KG1 (cell line): ENCODE results near the gene PAPPA.

ENCODE experiments used
- DNase-seq: peaks from one replicate; lab custom pipeline; 2025; lab: John Stamatoyannopoulos, UW

PAPPA gene

GRCh38 chr9:116182876-116183275, 29.3 kb downstream of the PAPPA start:
- DNase-seq = no peak

DNA sequence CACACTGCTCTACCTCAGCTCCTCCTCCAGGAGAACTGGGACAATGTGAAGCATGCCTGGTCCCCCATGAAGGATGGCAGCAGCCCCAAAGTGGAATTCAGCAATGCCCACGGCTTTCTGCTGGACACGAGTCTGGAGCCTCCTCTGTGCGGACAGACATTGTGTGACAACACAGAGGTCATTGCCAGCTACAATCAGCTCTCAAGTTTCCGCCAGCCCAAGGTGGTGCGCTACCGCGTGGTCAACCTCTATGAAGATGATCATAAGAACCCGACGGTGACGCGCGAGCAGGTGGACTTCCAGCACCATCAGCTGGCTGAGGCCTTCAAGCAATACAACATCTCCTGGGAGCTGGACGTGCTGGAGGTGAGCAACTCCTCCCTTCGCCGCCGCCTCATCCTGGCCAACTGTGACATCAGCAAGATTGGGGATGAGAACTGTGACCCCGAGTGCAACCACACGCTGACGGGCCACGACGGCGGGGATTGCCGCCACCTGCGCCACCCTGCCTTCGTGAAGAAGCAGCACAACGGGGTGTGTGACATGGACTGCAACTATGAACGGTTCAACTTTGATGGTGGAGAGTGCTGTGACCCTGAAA, 34.1 kb downstream of the PAPPA start:
- no peak for DNase-seq

GRCh38 chr9:116189683-116190082, 36.1 kb downstream of the PAPPA start:
- no peak for DNase-seq

GRCh38 chr9:116190637-116191396, 37.2 kb downstream of the PAPPA start:
- DNase-seq = no peak

DNA sequence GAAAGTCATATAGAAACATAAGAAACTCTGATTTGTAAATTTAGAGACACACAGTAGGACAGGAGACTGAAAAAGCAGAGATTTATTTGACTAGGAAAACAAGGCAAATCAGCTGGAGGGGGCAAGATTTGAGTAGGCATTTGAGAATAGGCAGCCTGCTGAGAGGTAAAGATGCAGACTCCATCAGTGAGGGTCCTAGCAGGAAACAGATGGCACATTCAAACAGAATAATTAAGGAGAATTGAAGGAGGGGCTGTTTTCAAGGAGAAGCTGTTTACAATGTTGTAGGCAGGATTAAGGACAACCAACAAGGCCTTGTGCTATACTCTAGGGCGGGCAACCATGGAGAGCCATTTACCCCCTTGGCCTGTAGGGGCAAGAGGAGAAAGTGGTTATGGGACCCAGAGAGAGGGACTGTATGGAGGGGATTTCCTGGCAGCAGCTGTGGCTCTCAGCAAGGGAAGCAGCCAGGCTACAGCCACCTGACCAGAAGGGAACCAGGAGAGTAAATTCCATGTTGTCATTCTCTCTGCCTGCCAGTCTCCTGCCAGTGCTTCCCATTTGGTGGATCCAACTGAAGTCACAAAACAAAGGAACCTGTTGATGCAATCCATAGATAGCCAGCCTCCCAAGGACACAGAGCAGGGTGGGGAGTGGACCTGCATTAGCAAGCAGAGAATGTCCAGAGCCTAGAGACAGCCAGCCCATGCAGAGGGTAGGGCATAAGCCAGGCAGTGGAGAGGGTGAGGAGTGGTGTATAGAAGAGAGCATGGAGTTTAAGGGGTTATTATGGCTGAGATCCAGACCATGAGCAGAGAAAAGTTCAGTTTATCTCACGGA, 38.2 kb downstream of the PAPPA start:
- no peak for DNase-seq

DNA sequence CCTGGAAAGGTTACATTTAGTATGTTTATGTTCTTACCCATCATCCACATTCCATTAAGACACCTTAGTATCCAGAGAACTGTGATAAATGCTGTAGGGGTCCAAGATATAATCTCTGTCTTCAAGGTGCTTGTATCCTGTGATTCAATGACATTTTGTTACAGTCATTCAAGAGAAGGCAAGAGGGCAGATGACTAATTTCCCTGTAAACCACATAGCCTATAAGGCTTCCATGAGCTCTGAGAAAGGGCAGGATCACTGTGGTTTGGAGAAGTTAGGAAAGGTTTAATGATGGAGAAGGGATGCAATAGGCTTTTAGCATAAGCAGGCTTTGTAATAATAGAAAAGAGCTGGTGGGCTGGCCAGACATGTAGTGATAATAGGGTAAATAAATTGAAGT, 40.0 kb downstream of the PAPPA start:
- DNase-seq = no peak

GRCh38 chr9:116196806-116197205, 43.2 kb downstream of the PAPPA start:
- no peak for DNase-seq

- no peak for DNase-seq
Measured at GRCh38 chr9:116198344-116198743, 44.8 kb downstream of the PAPPA start.

DNA sequence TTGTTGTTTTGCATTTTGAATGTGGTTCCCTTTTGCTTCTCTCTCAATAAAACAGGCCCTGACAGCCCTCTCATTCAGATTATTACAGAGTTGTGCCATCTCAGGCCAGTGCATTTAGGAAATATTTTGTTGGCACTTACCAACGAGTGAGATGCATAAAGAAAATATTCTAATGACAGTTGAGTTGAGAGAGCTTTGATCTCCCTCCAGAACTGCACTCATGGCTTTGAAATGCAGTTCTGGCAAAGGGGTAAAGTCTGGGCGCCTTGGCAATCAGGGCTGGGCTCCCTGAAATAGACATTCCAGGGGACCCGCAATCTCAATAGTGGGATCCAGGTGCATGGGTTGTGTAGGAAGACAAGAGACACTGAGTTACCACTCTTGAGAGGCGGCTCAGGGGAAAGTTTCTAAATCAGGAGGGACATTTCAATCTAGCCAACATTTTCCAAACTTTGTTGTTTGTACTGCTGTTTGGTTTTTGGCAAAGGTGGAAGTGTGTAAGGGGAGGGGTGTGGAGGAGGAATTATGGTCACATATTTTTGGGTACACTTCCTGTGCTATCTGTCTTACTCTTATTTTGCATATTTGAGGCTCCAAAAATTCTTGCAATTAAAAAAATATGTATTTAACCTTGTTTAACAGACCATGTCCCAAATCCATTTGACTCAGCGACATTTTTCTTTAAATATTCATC, 48.8 kb downstream of the PAPPA start:
- DNase-seq = no peak

GRCh38 chr9:116204252-116204882, 50.8 kb downstream of the PAPPA start:
- no peak for DNase-seq

- no peak for DNase-seq
Measured at GRCh38 chr9:116207371-116208111, 54.0 kb downstream of the PAPPA start.

GRCh38 chr9:116208417-116209232, 55.0 kb downstream of the PAPPA start:
- no peak for DNase-seq

- no peak for DNase-seq
Measured at GRCh38 chr9:116209414-116210116, 56.0 kb downstream of the PAPPA start.

- DNase-seq = no peak
Measured at GRCh38 chr9:116212986-116213692, 59.5 kb downstream of the PAPPA start.

GRCh38 chr9:116213693-116214047, 60.1 kb downstream of the PAPPA start:
- no peak for DNase-seq

DNA sequence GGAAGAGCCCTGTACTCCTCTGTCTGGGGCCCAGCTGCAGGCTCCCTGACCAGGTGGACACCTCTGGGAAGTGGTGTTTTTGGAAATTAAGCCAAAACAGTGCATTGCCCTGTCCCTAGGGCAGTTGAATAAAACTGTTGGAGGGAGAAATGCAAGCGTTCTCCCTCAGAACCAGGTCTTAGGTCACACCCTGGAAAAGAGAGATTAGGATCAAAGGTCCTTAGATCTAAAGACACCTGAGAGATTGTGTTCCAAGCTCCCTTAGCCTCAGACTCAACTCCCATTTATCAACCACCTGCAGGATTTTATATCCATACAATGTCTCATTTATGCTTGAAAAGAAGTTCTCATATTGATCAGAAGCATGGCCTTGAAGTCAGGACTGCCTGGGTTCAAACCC, 64.8 kb downstream of the PAPPA start:
- no peak for DNase-seq

DNA sequence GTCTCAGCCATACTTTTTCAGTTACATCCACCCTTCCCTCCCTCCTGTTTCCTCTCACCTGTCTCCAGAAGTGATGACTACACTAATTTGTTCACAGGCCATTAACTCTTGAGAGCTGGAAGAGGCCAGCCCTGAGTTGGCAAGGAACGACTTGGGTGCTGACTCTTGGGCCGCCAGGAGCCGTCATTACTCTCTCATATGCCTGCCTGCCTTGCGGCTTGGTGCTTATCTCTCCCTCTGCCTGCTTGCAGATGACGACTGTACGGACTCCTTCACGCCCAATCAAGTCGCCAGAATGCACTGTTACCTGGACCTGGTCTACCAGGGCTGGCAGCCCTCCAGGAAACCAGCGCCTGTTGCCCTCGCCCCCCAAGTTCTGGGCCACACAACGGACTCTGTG, 66.1 kb downstream of the PAPPA start:
- no peak for DNase-seq

DNA sequence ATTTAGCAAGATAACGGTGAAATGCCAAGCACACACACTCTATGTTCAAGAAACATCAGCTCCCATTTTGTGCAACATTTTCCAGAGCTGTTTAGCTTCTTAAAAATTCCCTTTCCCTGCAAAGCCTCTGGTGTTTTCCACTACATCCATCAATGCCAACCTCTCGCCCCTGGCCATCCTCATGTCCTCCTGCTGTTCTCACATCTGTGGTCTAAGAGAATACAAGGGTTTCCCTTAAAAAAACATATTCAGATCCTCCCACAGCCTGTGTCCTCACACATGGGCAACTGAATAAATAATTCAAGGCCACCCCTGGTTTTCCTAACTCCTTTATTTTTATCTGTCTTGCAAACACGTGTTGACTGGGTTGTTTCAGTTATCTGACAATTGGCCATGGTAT, 70.3 kb downstream of the PAPPA start:
- DNase-seq = no peak

DNA sequence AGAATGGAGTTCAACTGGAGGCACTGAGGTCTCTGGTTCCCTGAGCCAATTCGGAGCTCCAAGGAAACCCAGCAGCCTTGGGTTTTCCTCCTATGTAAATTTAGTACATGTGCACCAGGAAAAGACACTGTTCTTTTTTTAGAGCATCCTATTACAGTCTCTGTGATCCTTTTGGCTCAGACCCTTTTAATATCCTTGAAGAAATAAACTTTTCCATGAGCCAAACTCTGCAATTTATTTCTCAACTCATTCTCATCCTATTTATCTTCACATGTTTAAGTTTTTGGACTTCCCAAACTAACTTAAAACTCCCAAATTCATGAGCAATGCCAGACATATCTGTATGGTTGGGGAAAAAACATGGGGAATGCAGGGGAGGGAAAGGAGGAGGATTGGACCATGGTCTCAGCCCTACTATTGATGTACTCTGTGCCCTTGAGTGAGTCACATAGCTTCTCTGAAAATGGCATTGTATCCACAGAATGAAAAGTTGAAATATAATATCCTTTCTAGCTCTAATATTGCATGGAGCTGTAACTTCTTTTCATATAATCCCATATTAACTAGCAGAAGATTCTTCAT, 76.6 kb downstream of the PAPPA start:
- no peak for DNase-seq
